Mesendoderm (in vitro differentiated cells): ENCODE results near the gene SLCO1B1. TPM values are rescaled to one million over a fixed set of nuclear protein-coding genes. Genes with fewer than 3 reads are reported as not detected.
"Not testable (repeated sequence)": the region's sequence is repeated elsewhere in the genome, so short reads cannot be mapped to it uniquely, and the experiment has no call there.

Experiments
- DNase-seq: peaks from one replicate; pipeline ENCODE4 v3.0.0; 2013
- H2AK5ac ChIP-seq: 2 replicates; pipeline ENCODE4 v1.6.1; 2013; ENCODE audit warnings: low read length, inconsistent platforms
- H2BK120ac ChIP-seq: 2 replicates; pipeline ENCODE4 v1.6.1; 2013; ENCODE audit warnings: low read depth, mild to moderate bottlenecking, low read length, moderate library complexity, mixed read lengths
- H2BK15ac ChIP-seq: replicated peaks from 2 replicates; pipeline ENCODE4 v1.6.1; 2013; ENCODE audit warnings: low read depth, mild to moderate bottlenecking, moderate library complexity
- H2BK5ac ChIP-seq: 2 replicates; pipeline ENCODE4 v1.6.1; 2013; ENCODE audit warnings: low read length, inconsistent platforms
- H3K18ac ChIP-seq: 2 replicates; pipeline ENCODE4 v1.6.1; 2013; ENCODE audit warnings: mild to moderate bottlenecking, low read length, mixed read lengths
- H3K23ac ChIP-seq: one replicate; pipeline ENCODE4 v1.6.1; 2013; ENCODE audit warnings: low read length
- H3K27ac ChIP-seq: 2 replicates; pipeline ENCODE4 v1.5.1; 2013; ENCODE audit warnings: low read depth, mild to moderate bottlenecking, inconsistent platforms, low read length, moderate library complexity
- H3K27me3 ChIP-seq: 2 replicates; pipeline ENCODE4 v1.6.1; 2013; ENCODE audit warnings: low read length, control low read depth, mild to moderate bottlenecking, inconsistent platforms; ENCODE audit not compliant: insufficient read depth, poor library complexity
- H3K36me3 ChIP-seq: 2 replicates; pipeline ENCODE4 v1.6.1; 2013; ENCODE audit warnings: low read length, inconsistent platforms; ENCODE audit not compliant: control insufficient read depth, insufficient read depth
- H3K4ac ChIP-seq: one replicate; pipeline ENCODE4 v1.6.1; 2013; ENCODE audit warnings: low read depth, mild to moderate bottlenecking, low read length, moderate library complexity
- H3K4me1 ChIP-seq: 2 replicates; pipeline ENCODE4 v1.6.1; 2013; ENCODE audit warnings: low read depth, low read length, inconsistent platforms; ENCODE audit not compliant: control insufficient read depth
- H3K4me2 ChIP-seq: 2 replicates; pipeline ENCODE4 v1.6.1; 2013; ENCODE audit warnings: low read length
- H3K4me3 ChIP-seq: 2 replicates; pipeline ENCODE4 v1.5.1; 2013; ENCODE audit warnings: mild to moderate bottlenecking, low read length
- H3K56ac ChIP-seq: one replicate; pipeline ENCODE4 v1.6.1; 2013; ENCODE audit warnings: low read length
- H3K79me1 ChIP-seq: 2 replicates; pipeline ENCODE4 v1.6.1; 2013; ENCODE audit warnings: low read length, inconsistent platforms
- H3K79me2 ChIP-seq: 2 replicates; pipeline ENCODE4 v1.6.1; 2013; ENCODE audit warnings: mild to moderate bottlenecking, low read length; ENCODE audit not compliant: control insufficient read depth, insufficient read depth
- H3K9ac ChIP-seq: 2 replicates; pipeline ENCODE4 v1.6.1; 2013; ENCODE audit warnings: low read length, inconsistent platforms
- H4K5ac ChIP-seq: one replicate; pipeline ENCODE4 v1.6.1; 2013; ENCODE audit warnings: low read length
- H4K8ac ChIP-seq: one replicate; pipeline ENCODE4 v1.6.1; 2013; ENCODE audit warnings: low read depth, mild to moderate bottlenecking, control low read depth, low read length, moderate library complexity
- WGBS: extraction: QIAGEN DNeasy Blood & Tissue Kit; methylation state at CpG from one replicate; pipeline ENCODE4 v1.1.7; 2013; ENCODE audit warnings: low lambda C conversion rate, missing lambda C conversion rate; ENCODE audit not compliant: insufficient coverage; ENCODE audit errors: extremely low coverage; 5-methylcytosine and 5-hydroxymethylcytosine counted together
- polyA plus RNA-seq, 2 experiments: library from polyadenylated mRNA; stranded (reverse); fragments of 200-250 nt; gene quantifications; one replicate each; pipeline ENCODE4 v1.2.3, GENCODE V29; 2013

SLCO1B1 gene, protein sequence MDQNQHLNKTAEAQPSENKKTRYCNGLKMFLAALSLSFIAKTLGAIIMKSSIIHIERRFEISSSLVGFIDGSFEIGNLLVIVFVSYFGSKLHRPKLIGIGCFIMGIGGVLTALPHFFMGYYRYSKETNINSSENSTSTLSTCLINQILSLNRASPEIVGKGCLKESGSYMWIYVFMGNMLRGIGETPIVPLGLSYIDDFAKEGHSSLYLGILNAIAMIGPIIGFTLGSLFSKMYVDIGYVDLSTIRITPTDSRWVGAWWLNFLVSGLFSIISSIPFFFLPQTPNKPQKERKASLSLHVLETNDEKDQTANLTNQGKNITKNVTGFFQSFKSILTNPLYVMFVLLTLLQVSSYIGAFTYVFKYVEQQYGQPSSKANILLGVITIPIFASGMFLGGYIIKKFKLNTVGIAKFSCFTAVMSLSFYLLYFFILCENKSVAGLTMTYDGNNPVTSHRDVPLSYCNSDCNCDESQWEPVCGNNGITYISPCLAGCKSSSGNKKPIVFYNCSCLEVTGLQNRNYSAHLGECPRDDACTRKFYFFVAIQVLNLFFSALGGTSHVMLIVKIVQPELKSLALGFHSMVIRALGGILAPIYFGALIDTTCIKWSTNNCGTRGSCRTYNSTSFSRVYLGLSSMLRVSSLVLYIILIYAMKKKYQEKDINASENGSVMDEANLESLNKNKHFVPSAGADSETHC
- polyA plus RNA-seq (2013, experiment 1 of 2), result not detected
- polyA plus RNA-seq (2013, experiment 2 of 2), result 0.03 TPM

DNA sequence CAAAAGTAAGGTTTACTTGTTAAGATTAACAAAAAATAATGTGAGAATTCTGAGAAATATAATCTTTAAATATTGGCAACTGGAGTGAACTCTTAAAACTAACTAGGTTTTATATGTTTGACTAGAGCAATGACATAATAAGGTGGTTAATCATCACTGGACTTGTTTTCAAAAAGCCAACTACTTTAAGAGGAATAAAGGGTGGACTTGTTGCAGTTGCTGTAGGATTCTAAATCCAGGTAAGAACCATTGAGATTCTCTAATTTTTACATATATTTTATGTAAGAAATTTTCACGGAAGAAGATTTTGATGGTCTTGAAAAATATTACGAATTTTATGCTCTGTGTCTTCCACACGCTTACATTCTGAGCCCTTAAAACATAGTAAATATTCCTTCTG, at the start of gene SLCO1B1:
TSS of gene SLCO1B1 (plus strand) at position 197 of the 400 bp plus-strand sequence. CDS start 10,381 bp downstream, outside the sequence.
- no peaks in the 10 kb centered on the region for H3K4me1 ChIP-seq
- no peak within 1 kb of the TSS for H3K4ac ChIP-seq
- no peak within 1 kb of the TSS for H3K56ac ChIP-seq
- H3K4me2 ChIP-seq, result no peak within 1 kb of the TSS
- no peaks in the 10 kb centered on the region for H3K79me2 ChIP-seq
- H3K36me3 ChIP-seq, result no peaks in the 10 kb centered on the region
- H3K27ac ChIP-seq, result no peak within 1 kb of the TSS
- no peak within 1 kb of the TSS for H4K8ac ChIP-seq
- no peaks in the 10 kb centered on the region for H3K27me3 ChIP-seq
- no peak within 1 kb of the TSS for H2AK5ac ChIP-seq
- H2BK120ac ChIP-seq, result no peak within 1 kb of the TSS
- no peak within 1 kb of the TSS for H3K9ac ChIP-seq
- H3K23ac ChIP-seq, result no peak within 1 kb of the TSS
- no peak within 1 kb of the TSS for H4K5ac ChIP-seq
- H3K79me1 ChIP-seq, result no peaks in the 10 kb centered on the region
- no peak within 1 kb of the TSS for H2BK5ac ChIP-seq
- no peak within 1 kb of the TSS for H3K18ac ChIP-seq
- no peak within 1 kb of the TSS for H2BK15ac ChIP-seq
- no CpG with 5 or more reads among the region's 3 CpGs for WGBS
- no peak for DNase-seq
- H3K4me3 ChIP-seq, result no peak within 1 kb of the TSS

GRCh38 chr12:21084753-21085152, 46.2 kb upstream of the SLCO1B1 start:
- H2BK120ac ChIP-seq, H3K4ac ChIP-seq, H2BK5ac ChIP-seq, H2BK15ac ChIP-seq, H3K4me1 ChIP-seq, H2AK5ac ChIP-seq, H3K9ac ChIP-seq, H4K5ac ChIP-seq, H3K23ac ChIP-seq, H3K79me1 ChIP-seq, H3K4me2 ChIP-seq, H3K36me3 ChIP-seq, H3K56ac ChIP-seq, H3K18ac ChIP-seq, H4K8ac ChIP-seq, H3K27me3 ChIP-seq, H3K79me2 ChIP-seq, H3K4me3 ChIP-seq, DNase-seq, H3K27ac ChIP-seq: not testable (repeated sequence)
- WGBS, result no CpG with 5 or more reads among the region's 2 CpGs

GRCh38 chr12:21111732-21112131, 19.3 kb upstream of the SLCO1B1 start:
- H4K5ac ChIP-seq, result no peak overlapping the region
- no peak overlapping the region for H3K4me3 ChIP-seq
- H4K8ac ChIP-seq, result no peak overlapping the region
- no peak overlapping the region for H3K9ac ChIP-seq
- H3K4me1 ChIP-seq, result no peaks in the 10 kb centered on the region
- no peak overlapping the region for H3K18ac ChIP-seq
- no peak overlapping the region for H3K27ac ChIP-seq
- no peaks in the 10 kb centered on the region for H3K27me3 ChIP-seq
- 100% methylated on average over 1 of the region's 4 CpGs for WGBS
- H3K79me1 ChIP-seq, result no peaks in the 10 kb centered on the region
- no peaks in the 10 kb centered on the region for H3K79me2 ChIP-seq
- H3K4ac ChIP-seq, result no peak overlapping the region
- no peaks in the 10 kb centered on the region for H3K36me3 ChIP-seq
- DNase-seq, result no peak
- H3K23ac ChIP-seq, result no peak overlapping the region
- no peak overlapping the region for H2BK5ac ChIP-seq
- no peak overlapping the region for H2AK5ac ChIP-seq
- H2BK15ac ChIP-seq, result no peak overlapping the region
- no peak overlapping the region for H2BK120ac ChIP-seq
- no peak overlapping the region for H3K56ac ChIP-seq
- H3K4me2 ChIP-seq, result no peak overlapping the region

- Histone ChIP-seq H3K27me3 (no peaks in the 10 kb centered on the region), H3K4me3 (no peak overlapping the region), H2BK120ac (no peak overlapping the region), H4K5ac (no peak overlapping the region), H3K18ac (no peak overlapping the region), H3K79me1 (no peaks in the 10 kb centered on the region), H2BK5ac (no peak overlapping the region), H3K23ac (no peak overlapping the region), H2BK15ac (no peak overlapping the region), H4K8ac (no peak overlapping the region), H2AK5ac (no peak overlapping the region), H3K27ac (no peak overlapping the region), H3K9ac (no peak overlapping the region), H3K4ac (no peak overlapping the region), H3K4me1 (no peaks in the 10 kb centered on the region), H3K56ac (no peak overlapping the region), H3K36me3 (no peaks in the 10 kb centered on the region), H3K4me2 (no peak overlapping the region), H3K79me2 (no peaks in the 10 kb centered on the region)
- no peak for DNase-seq
- no CpG with 5 or more reads among the region's 7 CpGs for WGBS
These were observed 17.7 kb upstream of the SLCO1B1 start for GRCh38 chr12:21113266-21113665.

GRCh38 chr12:21117995-21118394, 13.0 kb upstream of the SLCO1B1 start:
- H3K4me1 ChIP-seq, result no peaks in the 10 kb centered on the region
- no peak for DNase-seq
- H2AK5ac ChIP-seq, result no peak overlapping the region
- no peak overlapping the region for H3K27ac ChIP-seq
- H3K23ac ChIP-seq, result no peak overlapping the region
- H3K4me3 ChIP-seq, result no peak overlapping the region
- no peak overlapping the region for H2BK5ac ChIP-seq
- WGBS, result no CpG with 5 or more reads among the region's 3 CpGs
- no peak overlapping the region for H3K18ac ChIP-seq
- no peak overlapping the region for H3K9ac ChIP-seq
- no peak overlapping the region for H2BK120ac ChIP-seq
- no peak overlapping the region for H3K56ac ChIP-seq
- H3K36me3 ChIP-seq, result no peaks in the 10 kb centered on the region
- no peak overlapping the region for H4K8ac ChIP-seq
- H3K27me3 ChIP-seq, result no peaks in the 10 kb centered on the region
- H3K79me1 ChIP-seq, result no peaks in the 10 kb centered on the region
- no peak overlapping the region for H2BK15ac ChIP-seq
- no peak overlapping the region for H3K4ac ChIP-seq
- no peak overlapping the region for H4K5ac ChIP-seq
- no peak overlapping the region for H3K4me2 ChIP-seq
- H3K79me2 ChIP-seq, result no peaks in the 10 kb centered on the region
